HG03469 (cell line): ENCODE results near the gene DIP2B.

ENCODE experiments used
- ATAC-seq: cut with Tn5 transposase; IDR thresholded peaks from one replicate; pipeline ENCODE4 v1.9.1; 2021; ENCODE audit warnings: mild to moderate bottlenecking, moderate library complexity, moderate number of reproducible peaks; ENCODE audit not compliant: unreplicated experiment

Gene DIP2B

DNA sequence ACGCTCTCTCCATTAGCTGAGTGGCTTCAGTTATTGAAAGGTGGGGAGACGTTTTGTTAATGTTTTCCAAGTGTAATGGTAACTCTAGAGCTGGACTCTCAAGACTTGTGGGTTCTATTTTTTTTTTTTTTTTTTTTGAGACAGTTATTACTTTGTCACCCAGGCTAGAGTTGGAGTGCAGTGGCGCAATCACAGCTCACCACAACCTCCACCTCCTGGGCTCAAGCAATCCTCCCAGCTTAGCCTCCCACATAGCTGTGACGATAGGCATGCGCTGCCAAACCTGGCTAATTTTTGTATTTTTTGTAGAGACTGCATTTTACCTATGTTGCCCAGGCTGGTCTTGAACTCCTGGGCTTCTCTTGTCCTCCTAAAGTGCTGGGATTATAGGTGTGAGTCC lies 285.3 kb downstream of the DIP2B start:
- ATAC-seq, result no peak
